ENCODE results near the gene SPATA20. TPM values are rescaled to one million over a fixed set of nuclear protein-coding genes. Genes with fewer than 3 reads are reported as not detected.

Gene SPATA20
- total RNA-seq, 1 donor from 2014 or later: 31.0 TPM

- H3K36me3 Mint-ChIP-seq (ENCODE audit: low read depth): no peaks in the 10 kb centered on the region
- H3K9me3 Mint-ChIP-seq: no peaks in the 10 kb centered on the region
- H3K4me3 Mint-ChIP-seq (ENCODE audit: low read depth): no peak overlapping the region
- no peak overlapping the region for H3K27ac Mint-ChIP-seq
- H3K4me1 Mint-ChIP-seq (ENCODE audit: low read depth): no peaks in the 10 kb centered on the region
- H3K27me3 Mint-ChIP-seq (ENCODE audit: low read depth): peaks cover 13% of the 10 kb centered on the region
- intact Hi-C loops (cut with micrococcal nuclease): no loop called here
- DNase-seq (ENCODE audit: low spot score): no peak
Measured at GRCh38 chr17:50584116-50584515, 37.1 kb downstream of the SPATA20 start.

- intact Hi-C loops (cut with micrococcal nuclease): no loop called here
- H3K4me3 Mint-ChIP-seq (ENCODE audit: low read depth): no peak overlapping the region
Measured at GRCh38 chr17:50584749-50585148, 37.8 kb downstream of the SPATA20 start.

GRCh38 chr17:50585346-50585745 is 38.4 kb downstream of the SPATA20 start:
- no peak for DNase-seq (ENCODE audit: low spot score)
- Mint-ChIP-seq H3K4me3 (ENCODE audit: low read depth) (no peak overlapping the region), H3K4me1 (ENCODE audit: low read depth) (no peaks in the 10 kb centered on the region), H3K9me3 (no peaks in the 10 kb centered on the region), H3K36me3 (ENCODE audit: low read depth) (no peaks in the 10 kb centered on the region), H3K27me3 (ENCODE audit: low read depth) (peaks cover 13% of the 10 kb centered on the region), H3K27ac (no peak overlapping the region)
- intact Hi-C loops (cut with micrococcal nuclease): no loop called here

More at GRCh38 chr17:50584749-50585148, 37.8 kb downstream of the SPATA20 start:
- H3K9me3 Mint-ChIP-seq: no peaks in the 10 kb centered on the region
- H3K36me3 Mint-ChIP-seq (ENCODE audit: low read depth): no peaks in the 10 kb centered on the region
- no peaks in the 10 kb centered on the region for H3K4me1 Mint-ChIP-seq (ENCODE audit: low read depth)
- DNase-seq (ENCODE audit: low spot score): no peak
- H3K27ac Mint-ChIP-seq: no peak overlapping the region
- peaks cover 13% of the 10 kb centered on the region for H3K27me3 Mint-ChIP-seq (ENCODE audit: low read depth)

- Mint-ChIP-seq H3K36me3 (ENCODE audit: low read depth) (no peaks in the 10 kb centered on the region), H3K27ac (no peak overlapping the region), H3K4me3 (ENCODE audit: low read depth) (no peak overlapping the region), H3K9me3 (no peaks in the 10 kb centered on the region), H3K27me3 (ENCODE audit: low read depth) (peaks cover 13% of the 10 kb centered on the region), H3K4me1 (ENCODE audit: low read depth) (no peaks in the 10 kb centered on the region)
- DNase-seq (ENCODE audit: low spot score): no peak
- intact Hi-C loops (cut with micrococcal nuclease): no loop called here
Measured at GRCh38 chr17:50585891-50586290, 38.9 kb downstream of the SPATA20 start.

GRCh38 chr17:50586421-50587247 is 39.7 kb downstream of the SPATA20 start:
- no peaks in the 10 kb centered on the region for H3K4me1 Mint-ChIP-seq (ENCODE audit: low read depth)
- H3K4me3 Mint-ChIP-seq (ENCODE audit: low read depth): no peak overlapping the region
- intact Hi-C loops (cut with micrococcal nuclease): no loop called here
- DNase-seq (ENCODE audit: low spot score): no peak
- H3K9me3 Mint-ChIP-seq: no peaks in the 10 kb centered on the region
- H3K27ac Mint-ChIP-seq: no peak overlapping the region
- H3K36me3 Mint-ChIP-seq (ENCODE audit: low read depth): no peaks in the 10 kb centered on the region
- peaks cover 13% of the 10 kb centered on the region for H3K27me3 Mint-ChIP-seq (ENCODE audit: low read depth)

- H3K27ac Mint-ChIP-seq: no peak overlapping the region
- no peaks in the 10 kb centered on the region for H3K4me1 Mint-ChIP-seq (ENCODE audit: low read depth)
- H3K4me3 Mint-ChIP-seq (ENCODE audit: low read depth): no peak overlapping the region
- DNase-seq (ENCODE audit: low spot score): no peak
- H3K9me3 Mint-ChIP-seq: no peaks in the 10 kb centered on the region
- H3K36me3 Mint-ChIP-seq (ENCODE audit: low read depth): no peaks in the 10 kb centered on the region
- peaks cover 12% of the 10 kb centered on the region for H3K27me3 Mint-ChIP-seq (ENCODE audit: low read depth)
- intact Hi-C loops (cut with micrococcal nuclease): no loop called here
Measured at GRCh38 chr17:50587571-50587970, 40.6 kb downstream of the SPATA20 start.

GRCh38 chr17:50588391-50589049 is 41.5 kb downstream of the SPATA20 start:
- H3K9me3 Mint-ChIP-seq: no peaks in the 10 kb centered on the region
- H3K27me3 Mint-ChIP-seq (ENCODE audit: low read depth): peaks cover 6% of the 10 kb centered on the region
- no peak overlapping the region for H3K4me3 Mint-ChIP-seq (ENCODE audit: low read depth)
- H3K36me3 Mint-ChIP-seq (ENCODE audit: low read depth): no peaks in the 10 kb centered on the region
- no peak for DNase-seq (ENCODE audit: low spot score)
- intact Hi-C loops (cut with micrococcal nuclease): no loop called here
- H3K27ac Mint-ChIP-seq: no peak overlapping the region
- H3K4me1 Mint-ChIP-seq (ENCODE audit: low read depth): no peaks in the 10 kb centered on the region

GRCh38 chr17:50589095-50589705 is 42.2 kb downstream of the SPATA20 start:
- intact Hi-C loops (cut with micrococcal nuclease): no loop called here
- Mint-ChIP-seq H3K27me3 (ENCODE audit: low read depth) (peaks cover 2% of the 10 kb centered on the region), H3K4me1 (ENCODE audit: low read depth) (no peaks in the 10 kb centered on the region), H3K36me3 (ENCODE audit: low read depth) (no peaks in the 10 kb centered on the region), H3K9me3 (no peaks in the 10 kb centered on the region), H3K4me3 (ENCODE audit: low read depth) (no peak overlapping the region), H3K27ac (no peak overlapping the region)
- no peak for DNase-seq (ENCODE audit: low spot score)

GRCh38 chr17:50590946-50591737 is 44.2 kb downstream of the SPATA20 start:
- no peak overlapping the region for H3K4me3 Mint-ChIP-seq (ENCODE audit: low read depth)
- no peaks in the 10 kb centered on the region for H3K9me3 Mint-ChIP-seq
- H3K4me1 Mint-ChIP-seq (ENCODE audit: low read depth): no peaks in the 10 kb centered on the region
- intact Hi-C loops (cut with micrococcal nuclease): no loop called here
- no peak for DNase-seq (ENCODE audit: low spot score)
- H3K36me3 Mint-ChIP-seq (ENCODE audit: low read depth): no peaks in the 10 kb centered on the region
- no peaks in the 10 kb centered on the region for H3K27me3 Mint-ChIP-seq (ENCODE audit: low read depth)
- H3K27ac Mint-ChIP-seq: no peak overlapping the region

- Mint-ChIP-seq H3K9me3 (no peaks in the 10 kb centered on the region), H3K27me3 (ENCODE audit: low read depth) (no peaks in the 10 kb centered on the region), H3K27ac (no peak overlapping the region), H3K4me3 (ENCODE audit: low read depth) (no peak overlapping the region), H3K36me3 (ENCODE audit: low read depth) (no peaks in the 10 kb centered on the region), H3K4me1 (ENCODE audit: low read depth) (no peaks in the 10 kb centered on the region)
- intact Hi-C loops (cut with micrococcal nuclease): no loop called here
- DNase-seq (ENCODE audit: low spot score): no peak
Measured at GRCh38 chr17:50593321-50593720, 46.3 kb downstream of the SPATA20 start.

- Mint-ChIP-seq H3K4me1 (ENCODE audit: low read depth) (no peaks in the 10 kb centered on the region), H3K4me3 (ENCODE audit: low read depth) (no peak overlapping the region), H3K27me3 (ENCODE audit: low read depth) (no peaks in the 10 kb centered on the region), H3K9me3 (no peaks in the 10 kb centered on the region), H3K36me3 (ENCODE audit: low read depth) (no peaks in the 10 kb centered on the region), H3K27ac (no peak overlapping the region)
- no peak for DNase-seq (ENCODE audit: low spot score)
- intact Hi-C loops (cut with micrococcal nuclease): no loop called here
Measured at GRCh38 chr17:50594128-50594823, 47.3 kb downstream of the SPATA20 start.

GRCh38 chr17:50594892-50595291 is 47.9 kb downstream of the SPATA20 start:
- H3K27me3 Mint-ChIP-seq (ENCODE audit: low read depth): no peaks in the 10 kb centered on the region
- H3K4me3 Mint-ChIP-seq (ENCODE audit: low read depth): no peak overlapping the region
- H3K9me3 Mint-ChIP-seq: no peaks in the 10 kb centered on the region
- no peaks in the 10 kb centered on the region for H3K4me1 Mint-ChIP-seq (ENCODE audit: low read depth)
- no peaks in the 10 kb centered on the region for H3K36me3 Mint-ChIP-seq (ENCODE audit: low read depth)
- H3K27ac Mint-ChIP-seq: no peak overlapping the region
- intact Hi-C loops (cut with micrococcal nuclease): no loop called here
- no peak for DNase-seq (ENCODE audit: low spot score)
